Measurements from ENCODE around the gene GRHL1.
A peak's percentile ranks its signal among the peaks of the same experiment; 100 is the strongest.
"Not testable (repeated sequence)": the region's sequence is repeated elsewhere in the genome, so short reads cannot be mapped to it uniquely, and the experiment has no call there.

Gene GRHL1, protein sequence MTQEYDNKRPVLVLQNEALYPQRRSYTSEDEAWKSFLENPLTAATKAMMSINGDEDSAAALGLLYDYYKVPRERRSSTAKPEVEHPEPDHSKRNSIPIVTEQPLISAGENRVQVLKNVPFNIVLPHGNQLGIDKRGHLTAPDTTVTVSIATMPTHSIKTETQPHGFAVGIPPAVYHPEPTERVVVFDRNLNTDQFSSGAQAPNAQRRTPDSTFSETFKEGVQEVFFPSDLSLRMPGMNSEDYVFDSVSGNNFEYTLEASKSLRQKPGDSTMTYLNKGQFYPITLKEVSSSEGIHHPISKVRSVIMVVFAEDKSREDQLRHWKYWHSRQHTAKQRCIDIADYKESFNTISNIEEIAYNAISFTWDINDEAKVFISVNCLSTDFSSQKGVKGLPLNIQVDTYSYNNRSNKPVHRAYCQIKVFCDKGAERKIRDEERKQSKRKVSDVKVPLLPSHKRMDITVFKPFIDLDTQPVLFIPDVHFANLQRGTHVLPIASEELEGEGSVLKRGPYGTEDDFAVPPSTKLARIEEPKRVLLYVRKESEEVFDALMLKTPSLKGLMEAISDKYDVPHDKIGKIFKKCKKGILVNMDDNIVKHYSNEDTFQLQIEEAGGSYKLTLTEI

DNA sequence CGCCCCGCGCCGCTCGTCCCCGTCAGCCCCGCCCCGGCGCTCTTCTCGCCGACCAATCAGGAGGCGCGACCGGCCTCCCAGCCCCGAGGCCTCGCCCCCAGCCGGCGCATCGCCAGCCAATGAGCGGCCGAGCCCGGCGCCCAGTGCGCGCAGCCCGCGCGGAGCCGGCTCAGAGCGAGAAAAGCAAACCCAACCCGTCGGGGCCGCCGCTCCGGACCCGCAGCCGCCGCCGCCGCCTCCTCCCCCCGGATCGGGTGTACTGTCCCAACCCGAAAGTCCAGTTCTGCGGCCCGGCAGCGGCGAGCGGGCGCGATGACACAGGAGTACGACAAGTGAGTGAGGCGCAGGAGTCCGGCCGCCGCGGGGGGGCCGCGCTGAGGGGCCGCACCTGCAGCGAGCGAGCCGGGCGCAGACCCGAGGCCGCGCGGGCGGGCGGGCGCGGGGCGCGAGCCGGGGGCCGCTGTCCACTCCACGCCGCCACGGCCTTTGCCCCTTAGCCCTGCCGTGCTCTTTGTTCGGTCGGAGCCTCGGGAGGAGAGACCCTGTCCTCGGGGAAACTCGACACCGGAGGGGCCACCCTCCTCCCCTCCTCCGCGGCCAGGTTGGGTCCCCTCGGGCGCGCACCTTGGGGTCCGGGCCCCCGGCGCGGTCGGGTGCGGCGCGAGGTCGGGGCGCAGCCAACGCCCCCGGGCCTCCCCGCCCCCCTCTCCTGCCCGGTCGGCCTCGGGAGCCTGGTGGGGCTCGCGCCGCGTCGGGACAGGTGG lies at the start of gene GRHL1:
Gene GRHL1, plus strand, starts transcription at position 172 of the 764 bp plus-strand sequence. Its CDS starts 141 bp downstream, at position 313.
- peak; percentile 91 for DNase-seq

DNA sequence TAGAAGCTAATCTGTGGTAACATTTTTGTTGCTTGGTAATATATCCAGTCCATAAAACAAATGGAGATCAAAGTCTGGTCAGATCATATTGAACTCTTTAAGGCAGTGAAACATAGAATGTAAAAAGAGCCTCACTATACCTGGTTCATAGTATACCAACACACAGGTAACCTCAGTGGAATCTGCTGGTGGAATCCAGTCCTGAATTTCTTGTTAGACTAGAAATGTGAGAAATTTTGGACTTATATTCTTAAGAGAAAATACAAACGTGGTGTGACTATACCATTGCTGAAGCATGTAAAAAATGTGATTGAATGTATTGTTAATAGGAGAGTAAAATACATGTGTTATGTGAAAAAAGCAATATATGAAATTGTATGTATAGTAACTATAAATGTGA lies 46.1 kb upstream of the GRHL1 start:
- no peak for DNase-seq

DNA sequence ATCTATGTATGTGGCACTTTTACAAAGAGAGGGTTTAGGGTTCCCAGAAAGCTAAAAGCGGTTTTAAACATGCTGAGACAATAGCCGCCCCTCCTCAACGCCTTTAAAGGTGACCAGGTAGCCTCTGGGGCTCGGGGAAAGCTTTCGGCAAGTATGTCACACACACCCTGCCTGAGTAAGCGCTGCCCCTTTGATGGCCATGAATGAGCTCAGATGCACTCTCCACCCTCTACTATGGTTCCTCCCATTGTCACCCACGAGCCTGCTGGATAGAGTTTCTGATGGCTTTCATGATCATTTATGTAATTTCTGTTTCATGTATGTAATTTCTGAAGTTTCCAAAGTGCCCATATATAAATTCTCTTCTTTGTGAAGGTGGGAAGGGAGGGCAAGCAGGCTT lies 44.1 kb upstream of the GRHL1 start:
- DNase-seq: no peak

DNA sequence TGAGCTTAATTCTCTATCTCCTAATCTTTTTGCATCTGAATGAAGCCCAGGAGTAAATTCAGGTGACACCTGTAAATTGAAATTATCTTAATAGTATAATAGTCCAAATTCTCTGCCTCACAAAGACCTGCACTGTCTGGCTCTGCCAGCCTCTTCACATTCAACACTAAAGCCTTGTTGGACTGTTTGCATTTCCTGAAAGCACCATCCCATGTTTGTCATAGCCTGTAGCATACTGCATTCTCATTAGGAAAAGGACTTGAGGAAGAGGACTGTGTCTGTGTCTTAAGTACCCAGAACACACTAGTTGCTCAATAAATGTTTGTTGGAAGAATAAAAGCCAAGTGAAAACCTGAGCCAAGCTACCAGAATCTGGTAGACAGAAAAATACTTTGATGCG lies 42.9 kb upstream of the GRHL1 start:
- no peak for DNase-seq

DNA sequence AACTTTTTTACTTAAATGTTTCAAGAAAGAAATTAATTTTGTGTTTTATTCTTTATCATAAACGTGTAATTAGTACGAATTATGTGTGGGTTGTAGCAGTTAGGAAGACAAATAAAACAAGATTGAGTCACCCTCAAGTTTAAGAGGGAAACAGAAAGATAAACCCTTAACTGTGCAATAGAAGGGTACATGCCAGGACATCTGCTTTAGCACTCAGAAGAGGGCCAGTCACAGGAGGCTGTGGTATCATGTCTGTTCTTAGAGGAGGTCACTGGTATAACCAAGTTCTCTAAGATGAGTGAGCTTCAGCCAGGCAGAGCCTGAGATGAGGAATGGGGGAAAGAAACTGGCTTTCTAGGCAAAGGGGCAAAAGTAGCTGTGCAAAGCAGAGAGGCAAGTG lies 42.4 kb upstream of the GRHL1 start:
- DNase-seq: no peak

DNA sequence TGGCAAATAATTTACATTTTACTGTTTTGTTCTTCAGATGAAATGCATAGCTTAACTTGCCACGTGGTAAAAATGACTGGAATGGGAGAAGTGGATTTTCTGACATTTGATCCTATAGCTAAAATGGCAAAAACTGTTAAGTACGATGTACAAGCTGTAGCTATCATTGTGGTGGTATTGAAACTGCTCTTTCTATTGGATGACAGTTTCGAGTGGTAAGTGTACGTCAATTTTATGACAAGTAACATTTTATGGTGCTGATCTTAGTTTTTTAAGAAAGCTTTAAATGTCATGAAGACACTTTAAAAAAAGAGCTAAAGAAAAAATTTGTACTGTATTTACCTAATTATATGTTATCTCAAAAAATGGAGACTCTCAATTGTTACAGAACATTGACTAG lies 40.8 kb upstream of the GRHL1 start:
- DNase-seq: no peak

DNA sequence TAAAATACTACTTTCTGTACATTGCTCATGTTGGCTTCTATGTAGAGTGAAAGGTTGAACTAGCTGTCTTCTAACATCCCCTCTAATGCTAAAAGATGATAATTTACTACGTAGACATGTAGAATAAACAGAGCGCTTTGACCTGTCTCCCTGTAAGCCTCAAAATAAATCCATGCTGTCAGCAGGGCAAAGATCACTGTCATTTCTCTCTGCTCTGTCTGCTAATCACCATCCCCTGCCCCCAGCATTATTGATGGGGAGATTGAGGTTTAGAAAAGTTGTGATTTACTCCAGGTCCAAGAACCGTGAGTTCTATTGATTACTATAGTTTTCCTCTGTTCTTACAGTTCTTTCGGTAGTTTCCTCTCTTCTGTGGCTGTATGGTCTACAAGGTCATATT lies 39.0 kb upstream of the GRHL1 start:
- DNase-seq: no peak

DNA sequence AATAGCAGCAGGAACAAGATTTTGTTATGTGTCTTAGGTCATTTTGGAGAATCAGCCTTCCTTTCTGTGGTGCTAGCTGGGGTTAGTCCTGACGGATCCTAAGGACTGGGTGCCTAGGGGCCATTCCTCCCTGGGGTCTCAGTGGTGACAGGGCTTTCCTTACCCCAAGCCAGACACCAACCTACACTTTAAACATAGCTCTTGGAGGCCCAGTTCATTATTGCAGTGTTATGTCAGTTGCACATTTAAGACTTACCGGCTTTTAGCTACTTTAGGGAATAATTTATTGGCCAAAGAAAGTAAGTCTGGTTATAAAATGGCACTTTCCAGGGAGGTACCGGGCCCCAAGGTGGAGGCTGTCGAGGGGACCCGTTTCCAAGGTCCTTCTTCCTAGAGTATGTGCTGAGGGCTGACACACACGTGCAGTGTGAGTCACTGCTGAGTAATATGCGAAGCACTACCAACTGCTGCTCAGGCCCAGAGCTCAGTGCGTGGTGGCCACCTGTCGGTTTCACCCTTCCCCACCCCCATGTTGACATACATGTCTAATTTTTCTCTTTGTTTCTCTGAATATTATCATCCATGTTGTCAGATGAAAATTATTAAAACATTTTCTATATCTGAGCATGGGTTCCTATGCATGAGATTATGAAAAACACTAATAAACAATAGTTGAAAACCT lies 37.0 kb upstream of the GRHL1 start:
- DNase-seq: peak; percentile 72

DNA sequence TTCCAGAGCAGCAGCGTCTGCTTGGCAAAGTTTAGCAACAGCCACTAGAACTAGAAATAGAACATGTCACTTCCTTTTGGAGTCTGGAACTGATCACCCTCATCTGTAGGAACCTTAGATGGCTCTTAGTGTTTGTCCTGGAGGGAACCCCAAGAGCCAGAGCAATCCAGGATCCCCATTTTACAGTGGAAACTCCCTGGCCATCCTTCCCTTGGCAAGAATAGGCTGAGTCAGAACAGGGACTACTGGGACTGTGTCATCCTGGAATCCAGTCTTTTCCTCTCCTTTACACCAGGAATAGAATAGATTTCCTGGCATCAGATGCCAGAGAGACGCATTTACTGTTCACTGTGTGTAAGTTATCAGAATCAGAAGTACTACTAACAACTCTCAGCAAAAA lies 33.2 kb upstream of the GRHL1 start:
- no peak for DNase-seq

DNA sequence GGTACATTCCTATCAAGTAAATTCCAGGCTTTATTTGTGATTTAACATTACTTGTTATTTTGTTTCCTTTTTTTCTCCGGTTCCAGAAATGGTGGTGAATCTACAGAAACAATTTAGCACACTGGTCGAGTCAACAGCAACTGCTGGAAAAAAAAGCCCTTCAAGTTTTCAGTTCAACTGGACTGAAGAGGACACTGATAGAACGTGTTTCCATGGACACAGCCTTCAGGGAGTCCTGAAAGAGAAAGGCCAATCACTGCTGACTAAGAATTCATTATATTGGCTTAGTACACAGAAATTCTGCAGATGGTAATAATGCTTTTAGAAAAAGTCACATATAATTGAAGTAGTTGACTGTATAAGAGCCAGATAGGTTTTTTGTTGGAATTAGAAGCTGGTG lies 32.0 kb upstream of the GRHL1 start:
- no peak for DNase-seq

DNA sequence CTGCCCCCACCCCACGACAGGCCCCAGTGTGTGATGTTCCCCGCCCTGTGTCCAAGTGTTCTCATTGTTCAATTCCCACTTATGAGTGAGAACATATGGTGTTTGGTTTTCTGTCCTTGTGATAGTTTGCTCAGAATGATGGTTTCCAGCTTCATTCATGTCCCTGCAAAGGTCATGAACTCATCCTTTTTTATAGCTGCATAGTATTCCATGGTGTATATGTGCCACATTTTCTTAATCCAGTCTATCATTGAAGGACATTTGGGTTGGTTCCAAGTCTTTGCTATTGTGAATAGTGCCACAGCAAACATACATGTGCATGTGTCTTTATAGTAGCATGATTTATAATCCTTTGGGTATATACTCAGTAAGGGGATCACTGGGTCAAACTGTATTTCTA lies 24.5 kb upstream of the GRHL1 start:
- DNase-seq: not testable (repeated sequence)

DNA sequence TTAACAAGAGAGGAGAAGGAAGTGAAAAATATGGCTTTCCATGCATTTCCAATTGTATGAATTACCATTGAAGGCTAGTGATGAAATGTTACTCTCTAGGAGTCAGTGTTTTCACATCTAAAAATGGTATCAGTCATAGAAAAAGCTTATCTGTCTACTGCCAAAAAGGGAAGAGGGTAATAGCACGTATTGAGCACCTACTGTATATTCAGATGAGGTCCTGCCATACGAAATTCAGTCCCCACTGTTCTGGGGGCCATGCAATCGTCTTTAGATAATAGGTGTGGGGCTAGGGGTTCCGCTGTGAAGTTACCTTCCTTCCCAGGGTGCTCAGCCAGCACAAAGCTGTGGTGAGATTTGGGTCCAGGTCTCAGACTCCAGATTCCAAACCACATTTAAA lies 14.2 kb upstream of the GRHL1 start:
- no peak for DNase-seq

DNA sequence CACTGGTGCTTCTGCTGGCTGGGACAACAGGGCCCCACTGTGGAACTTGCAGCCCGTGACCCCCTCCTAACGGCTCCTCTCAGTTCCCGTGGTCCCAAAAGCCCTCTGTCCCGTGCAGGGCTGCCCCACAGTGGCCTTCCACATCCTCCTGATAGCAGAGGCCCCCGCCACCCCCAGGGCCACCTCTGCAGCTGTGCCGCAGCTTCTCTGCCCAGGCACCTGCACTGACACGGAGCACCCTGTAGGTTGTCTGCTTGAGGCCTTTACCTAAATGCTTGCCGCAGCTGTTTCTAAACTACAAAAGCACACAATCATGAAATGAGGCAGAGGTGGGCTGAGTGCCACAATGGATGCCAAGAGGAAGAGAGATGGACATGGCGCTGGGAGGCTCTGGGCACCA lies 13.5 kb upstream of the GRHL1 start:
- no peak for DNase-seq

DNA sequence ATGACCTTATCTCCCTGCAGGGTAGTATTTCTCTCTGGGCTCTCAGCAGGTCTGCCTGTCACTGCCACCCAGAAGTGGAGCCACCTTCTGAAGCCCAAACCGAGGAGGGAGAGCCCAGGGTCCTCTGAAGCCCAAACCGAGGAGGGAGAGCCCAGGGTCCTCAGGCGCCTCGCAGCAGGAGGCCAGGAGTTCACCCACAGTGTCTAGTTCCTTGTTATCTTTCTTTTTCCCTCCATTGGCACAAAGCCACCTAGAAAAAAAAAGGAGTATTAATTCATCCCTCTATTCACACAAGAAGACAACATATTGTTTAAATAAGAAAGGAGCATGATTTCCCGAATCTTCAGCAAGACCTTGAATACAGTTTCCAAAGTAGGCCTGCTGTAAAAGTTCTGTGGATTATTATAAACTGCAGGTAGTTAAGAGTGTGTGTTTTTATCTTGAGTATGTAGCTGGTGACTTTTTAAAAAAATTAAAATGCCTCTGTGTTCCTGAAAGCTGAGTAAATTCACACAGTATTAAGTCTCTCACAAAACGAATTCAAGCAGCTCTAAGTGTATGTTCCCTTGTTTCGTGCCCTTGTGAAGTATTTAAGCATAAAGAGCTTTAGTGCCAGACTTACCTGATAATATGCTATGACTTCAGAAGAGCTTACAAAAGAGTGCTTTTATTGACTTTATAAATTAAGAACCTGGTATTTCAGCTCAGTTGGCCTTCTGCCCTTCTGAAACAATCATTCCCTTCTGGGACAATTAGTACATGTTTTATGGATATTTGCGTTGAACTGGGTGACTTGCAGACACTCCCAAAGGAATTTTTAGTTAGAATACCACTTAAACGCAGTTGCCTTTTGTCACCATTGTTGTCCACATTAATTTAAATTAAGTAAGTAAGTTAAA lies 11.7 kb upstream of the GRHL1 start:
- DNase-seq: no peak

DNA sequence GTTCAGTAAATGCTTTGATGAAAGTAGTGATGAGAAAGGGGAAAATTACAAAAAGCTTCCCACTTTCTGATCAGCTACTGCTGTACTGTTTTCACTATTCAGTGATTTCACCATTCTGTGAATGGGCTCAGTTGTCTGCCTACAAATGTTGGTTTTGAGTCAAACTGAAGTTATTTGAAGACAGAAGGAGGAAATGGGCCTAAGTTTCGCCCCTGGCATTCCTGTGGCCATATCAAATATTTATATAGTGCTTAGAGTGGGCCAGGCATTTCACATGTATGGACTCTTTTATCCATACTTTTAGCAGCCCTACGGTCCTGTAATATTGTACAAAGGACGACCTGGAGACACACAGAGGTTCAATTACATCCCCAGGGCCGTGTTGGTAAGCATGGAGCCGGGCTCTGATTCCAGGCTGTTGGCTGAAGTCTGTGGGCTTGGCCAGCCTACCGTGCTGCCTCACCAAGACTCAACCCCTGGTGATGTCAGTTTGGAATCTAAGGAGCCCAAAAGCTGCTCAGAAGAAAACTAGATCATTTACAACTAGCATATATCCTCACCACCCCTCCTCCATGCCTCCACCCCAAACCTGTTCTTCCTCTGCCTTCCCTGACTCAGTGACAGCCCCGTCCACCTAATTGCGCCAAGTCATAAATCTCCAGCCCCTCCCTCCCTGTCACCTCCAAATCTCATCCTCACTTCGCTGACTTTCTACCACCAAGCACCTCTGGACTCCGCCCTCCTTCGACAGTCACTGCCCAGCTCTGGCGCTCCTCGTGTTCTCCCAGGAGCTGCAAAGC lies 10.1 kb upstream of the GRHL1 start:
- no peak for DNase-seq

DNA sequence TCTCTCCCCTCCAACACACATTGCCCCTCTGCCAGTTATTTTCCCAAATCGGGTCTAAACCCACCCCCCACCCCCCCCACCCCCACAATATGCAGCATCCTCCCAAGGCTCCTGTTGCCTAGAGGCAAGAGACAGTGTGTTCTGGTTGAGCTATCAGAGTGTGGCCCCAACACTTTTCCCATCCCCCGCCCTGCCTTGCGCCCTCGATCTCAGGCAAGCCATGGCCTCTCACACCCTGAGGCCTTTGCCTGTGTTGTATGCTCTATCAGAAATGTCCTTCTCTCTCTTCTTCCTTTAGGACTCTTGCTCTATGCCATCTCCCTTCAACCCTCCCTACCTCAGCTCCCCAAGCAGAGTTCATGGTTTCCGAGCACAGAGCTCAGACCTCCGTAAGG lies 9.5 kb upstream of the GRHL1 start:
- DNase-seq: no peak

DNA sequence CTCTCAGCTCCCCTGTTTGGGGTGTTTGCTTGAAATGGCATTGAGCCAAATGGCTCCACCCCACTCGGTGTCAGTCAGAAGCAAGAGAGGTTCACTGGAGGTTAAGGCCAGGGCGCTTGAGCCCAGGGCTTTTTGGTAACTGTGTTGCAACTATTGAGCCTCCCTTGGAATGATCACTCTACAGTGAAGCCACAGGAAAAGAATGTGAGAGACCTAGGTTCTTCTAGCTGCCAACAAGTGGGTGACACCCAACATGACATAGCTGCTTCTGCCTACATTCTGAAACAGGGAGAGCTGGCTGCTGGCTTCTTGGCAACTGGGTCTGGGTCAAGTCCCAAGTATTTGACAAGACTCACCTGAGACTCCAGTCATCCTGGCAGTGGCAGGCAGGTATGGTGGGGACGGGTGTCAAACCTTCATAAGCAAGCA lies 7.1 kb upstream of the GRHL1 start:
- no peak for DNase-seq

DNA sequence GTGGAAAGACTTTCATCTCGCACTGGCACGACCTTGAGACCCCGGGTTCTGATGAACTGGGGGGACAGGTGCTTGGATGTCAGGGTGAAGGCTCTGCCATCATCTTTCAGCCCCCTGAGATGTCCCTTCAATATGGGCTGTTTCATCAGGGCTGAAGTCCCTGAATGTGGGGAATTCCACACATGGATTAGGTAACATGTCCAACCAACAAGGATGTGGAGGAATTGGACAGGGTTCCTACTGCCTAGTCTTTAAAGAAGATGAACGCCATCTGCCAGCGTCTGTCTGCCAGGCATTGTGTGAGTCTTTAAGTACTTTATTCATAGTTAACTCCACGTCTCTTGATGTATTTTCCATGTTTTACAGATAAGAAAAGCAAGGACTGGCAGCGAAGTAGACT lies 5.9 kb upstream of the GRHL1 start:
- no peak for DNase-seq

DNA sequence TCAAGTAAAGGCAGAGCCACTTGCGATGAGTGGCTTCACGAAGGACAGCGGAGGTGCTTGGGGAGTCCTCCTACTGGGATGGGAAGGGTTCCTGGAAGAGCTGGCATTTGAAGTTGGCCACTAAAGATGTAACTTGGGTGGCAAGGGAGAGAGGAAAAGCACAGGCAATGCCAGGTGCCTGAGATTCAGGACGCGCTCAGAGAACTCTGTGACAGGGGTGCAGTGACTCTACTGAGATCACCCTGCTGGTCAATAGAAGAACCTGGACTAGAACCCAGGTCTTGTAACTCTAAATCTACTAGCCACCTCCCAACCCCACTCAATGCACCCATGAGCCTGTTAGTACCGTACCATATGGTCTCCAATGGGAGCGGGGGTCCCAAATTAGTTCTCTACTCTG lies 5.4 kb upstream of the GRHL1 start:
- DNase-seq: no peak

DNA sequence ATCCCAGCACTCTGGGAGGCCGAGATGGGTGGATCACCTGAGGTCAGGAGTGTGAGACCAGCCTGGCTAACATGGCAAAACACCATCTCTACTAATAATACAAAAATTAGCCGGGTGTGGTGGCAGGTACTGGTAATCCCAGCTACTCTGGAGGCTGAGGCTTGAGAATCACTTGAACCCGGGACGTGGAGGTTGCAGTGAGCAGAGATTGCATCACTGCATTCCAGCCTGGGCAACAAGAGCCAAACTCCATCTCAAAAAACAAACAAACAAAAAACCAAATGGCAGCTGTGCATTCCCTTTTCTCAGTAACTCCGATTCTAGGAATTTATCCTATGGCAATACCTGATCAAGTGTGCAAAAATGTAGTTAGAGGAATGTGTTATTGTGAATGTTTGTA lies 4.7 kb upstream of the GRHL1 start:
- DNase-seq: no peak

DNA sequence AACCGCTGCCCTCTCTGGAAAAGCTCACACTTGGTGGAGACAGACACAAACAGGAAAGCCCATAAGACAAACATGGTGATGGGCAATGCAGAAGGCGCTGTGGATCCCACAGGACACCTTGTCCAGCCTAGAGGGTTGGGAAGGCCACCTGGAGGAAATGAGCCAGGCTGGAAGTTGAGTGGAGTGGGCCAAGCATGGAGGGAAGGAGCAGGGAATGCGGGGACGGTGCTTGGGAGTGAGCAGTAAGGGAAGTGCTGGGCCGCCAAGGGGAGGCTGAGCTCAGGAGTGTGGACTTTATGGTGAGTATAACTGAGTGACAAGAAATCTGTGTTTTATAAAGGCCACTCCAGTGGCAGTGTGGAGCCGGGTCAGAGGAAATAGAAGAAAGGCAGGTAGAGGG lies 2.8 kb upstream of the GRHL1 start:
- DNase-seq: no peak

Data from stimulated activated CD8-positive, alpha-beta memory T cell treated with anti-CD3 and anti-CD28 coated beads, Interleukin-4, amount 100 ng/mL, for 48 hours (primary cell).